Chondrocyte (in vitro differentiated cells): ENCODE measurements around the gene PTPRU. TPM values are rescaled to one million over a fixed set of nuclear protein-coding genes. Genes with fewer than 3 reads are reported as not detected.

ENCODE experiments used
- DNase-seq: peaks from one replicate; pipeline ENCODE4 v3.0.0; 2021; ENCODE audit warnings: mixed read lengths, low spot score
- H3K27ac Mint-ChIP-seq: one replicate; pipeline ENCODE4 v1.8.0; 2021; ENCODE audit warnings: mild to moderate bottlenecking, moderate library complexity, mixed read lengths; ENCODE audit not compliant: unreplicated experiment
- H3K27me3 Mint-ChIP-seq: 2 replicates; pipeline ENCODE4 v1.8.0; 2021; ENCODE audit warnings: low read depth, mixed read lengths
- H3K36me3 Mint-ChIP-seq: 2 replicates; pipeline ENCODE4 v1.8.0; 2021; ENCODE audit warnings: low read depth, mixed read lengths
- H3K4me1 Mint-ChIP-seq: 2 replicates; pipeline ENCODE4 v1.8.0; 2021; ENCODE audit warnings: low read depth, mild to moderate bottlenecking, mixed read lengths
- H3K4me3 Mint-ChIP-seq: one replicate; pipeline ENCODE4 v1.8.0; 2021; ENCODE audit warnings: mild to moderate bottlenecking, moderate library complexity, mixed read lengths; ENCODE audit not compliant: unreplicated experiment
- H3K9me3 Mint-ChIP-seq: 2 replicates; pipeline ENCODE4 v1.8.0; 2021; ENCODE audit warnings: low read depth, mixed read lengths
- CTCF ChIP-seq: fragments of 200-600 bp; sonication (generic); IDR thresholded peaks from 2 replicates; pipeline ENCODE4 v1.5.0; 2021; ENCODE audit warnings: antibody characterized with exemption, mild to moderate bottlenecking, moderate library complexity
- total RNA-seq: library from RNA; stranded (reverse); gene quantifications from 3 replicates; pipeline ENCODE4 v1.2.1, GENCODE V29; 2021

Gene PTPRU
- total RNA-seq, 1 donor from 2014 or later = 12.6 TPM

- no peak for DNase-seq
- Mint-ChIP-seq H3K4me3 (no peak overlapping the region), H3K27me3 (peaks cover 27% of the 10 kb centered on the region), H3K9me3 (no peaks in the 10 kb centered on the region), H3K27ac (no peak overlapping the region), H3K4me1 (no peaks in the 10 kb centered on the region), H3K36me3 (no peaks in the 10 kb centered on the region)
- no peak for TF ChIP-seq CTCF
These were observed 124.4 kb downstream of the PTPRU start for GRCh38 chr1:29360768-29361167.

- H3K27me3 Mint-ChIP-seq = peaks cover 24% of the 10 kb centered on the region
- H3K4me3 Mint-ChIP-seq = no peak overlapping the region
- TF ChIP-seq CTCF = no peak
- H3K36me3 Mint-ChIP-seq = no peaks in the 10 kb centered on the region
- no peaks in the 10 kb centered on the region for H3K9me3 Mint-ChIP-seq
- no peak overlapping the region for H3K27ac Mint-ChIP-seq
- no peaks in the 10 kb centered on the region for H3K4me1 Mint-ChIP-seq
- DNase-seq = no peak
These were observed 125.4 kb downstream of the PTPRU start for GRCh38 chr1:29361686-29362085.

- Mint-ChIP-seq H3K9me3 (no peaks in the 10 kb centered on the region), H3K27me3 (peaks cover 24% of the 10 kb centered on the region), H3K36me3 (no peaks in the 10 kb centered on the region), H3K4me1 (no peaks in the 10 kb centered on the region), H3K4me3 (no peak overlapping the region), H3K27ac (no peak overlapping the region)
- no peak for DNase-seq
- TF ChIP-seq CTCF = no peak
These were observed 125.8 kb downstream of the PTPRU start for GRCh38 chr1:29362116-29362515.

- TF ChIP-seq CTCF = no peak
- Mint-ChIP-seq H3K4me3 (no peak overlapping the region), H3K27me3 (peaks cover 24% of the 10 kb centered on the region), H3K9me3 (no peaks in the 10 kb centered on the region), H3K36me3 (no peaks in the 10 kb centered on the region), H3K27ac (no peak overlapping the region), H3K4me1 (no peaks in the 10 kb centered on the region)
- no peak for DNase-seq
These were observed 126.4 kb downstream of the PTPRU start for GRCh38 chr1:29362764-29363163.

- no peaks in the 10 kb centered on the region for H3K9me3 Mint-ChIP-seq
- no peaks in the 10 kb centered on the region for H3K36me3 Mint-ChIP-seq
- H3K4me3 Mint-ChIP-seq = no peak overlapping the region
- no peak for TF ChIP-seq CTCF
- DNase-seq = no peak
- no peaks in the 10 kb centered on the region for H3K4me1 Mint-ChIP-seq
- no peak overlapping the region for H3K27ac Mint-ChIP-seq
- peaks cover 27% of the 10 kb centered on the region for H3K27me3 Mint-ChIP-seq
These were observed 127.2 kb downstream of the PTPRU start for GRCh38 chr1:29363536-29363935.
